Endodermal cell (in vitro differentiated cells): ENCODE measurements around the gene DNAH6. TPM values are rescaled to one million over a fixed set of nuclear protein-coding genes. Genes with fewer than 3 reads are reported as not detected.

Experiments used
- DNase-seq: peaks from one replicate; pipeline ENCODE4 v3.0.0-alpha.2; 2017
- H3K27ac ChIP-seq: 2 replicates; pipeline ENCODE4 v1.5.1; 2013; ENCODE audit warnings: mild to moderate bottlenecking, low read depth, low read length, moderate library complexity
- H3K27me3 ChIP-seq: 2 replicates; pipeline ENCODE4 v1.6.1; 2013; ENCODE audit warnings: mild to moderate bottlenecking, low read length, moderate library complexity; ENCODE audit not compliant: insufficient read depth, control insufficient read depth, poor library complexity, severe bottlenecking
- H3K36me3 ChIP-seq: 2 replicates; pipeline ENCODE4 v1.7.0; 2013; ENCODE audit warnings: mild to moderate bottlenecking, low read length, moderate library complexity; ENCODE audit not compliant: control insufficient read depth, insufficient read depth
- H3K4me1 ChIP-seq: one replicate; pipeline ENCODE4 v1.7.0; 2013; ENCODE audit warnings: low read length; ENCODE audit not compliant: control insufficient read depth, insufficient read depth
- H3K4me3 ChIP-seq: 2 replicates; pipeline ENCODE4 v1.5.1; 2013; ENCODE audit warnings: mild to moderate bottlenecking, low read length, moderate library complexity
- H3K9ac ChIP-seq: 2 replicates; pipeline ENCODE4 v1.6.1; 2013; ENCODE audit warnings: mild to moderate bottlenecking, low read length, moderate library complexity; ENCODE audit not compliant: poor library complexity, severe bottlenecking; ENCODE audit errors: extremely low read depth
- H3K9me3 ChIP-seq: 2 replicates; pipeline ENCODE4 v1.6.1; 2013; ENCODE audit warnings: mild to moderate bottlenecking, low read length, moderate library complexity; ENCODE audit not compliant: control insufficient read depth
- H3K27ac Mint-ChIP-seq: 2 replicates; pipeline ENCODE4 v1.8.0; 2020; ENCODE audit warnings: mixed read lengths
- H3K27me3 Mint-ChIP-seq: 2 replicates; pipeline ENCODE4 v1.8.0; 2021; ENCODE audit warnings: mild to moderate bottlenecking, mixed read lengths; ENCODE audit not compliant: insufficient read depth
- H3K36me3 Mint-ChIP-seq: 2 replicates; pipeline ENCODE4 v1.8.0; 2020; ENCODE audit warnings: low read depth, mixed read lengths
- H3K4me1 Mint-ChIP-seq: 2 replicates; pipeline ENCODE4 v1.8.0; 2020; ENCODE audit warnings: mixed read lengths
- H3K4me3 Mint-ChIP-seq: 2 replicates; pipeline ENCODE4 v1.8.0; 2020; ENCODE audit warnings: mild to moderate bottlenecking, moderate library complexity, mixed read lengths
- H3K9me3 Mint-ChIP-seq: 2 replicates; pipeline ENCODE4 v1.8.0; 2020; ENCODE audit warnings: mild to moderate bottlenecking, mixed read lengths
- WGBS, 2 experiments: methylation state at CpG; one replicate each; pipeline versions ENCODE4 v1.1.5 to v1.1.7; 2013; ENCODE audit warnings: missing lambda C conversion rate in 2 of 2, mixed read lengths in 1 of 2; ENCODE audit not compliant: insufficient coverage in 1 of 2, insufficient read length in 1 of 2; 5-methylcytosine and 5-hydroxymethylcytosine counted together
- total RNA-seq, 2 donors: library from RNA; stranded (reverse); fragmentation: NEBNext Ultra II Directional in 1 of 2; extraction: Animal tissue kit (Norgen Biotek cat#: 25700) in 1 of 2; gene quantifications; 2 replicates in 1 of 2; 3 replicates in 1 of 2; pipeline ENCODE4 v1.2.1, GENCODE V29; 2021
- TF ChIP-seq, protein P1 (sequence below): fragments of 200-600 bp; sonication (generic); conservative IDR thresholded peaks from 2 replicates; pipeline ENCODE4 v1.5.0; 2021; ENCODE audit warnings: antibody characterized with exemption, mild to moderate bottlenecking

The DNAH6 gene
- total RNA-seq, 2 donors from 2014 or later: 1.6 to 2.0 TPM

- H3K4me1 Mint-ChIP-seq: peaks cover 2% of the 10 kb centered on the region
- TF ChIP-seq, protein P1, sequence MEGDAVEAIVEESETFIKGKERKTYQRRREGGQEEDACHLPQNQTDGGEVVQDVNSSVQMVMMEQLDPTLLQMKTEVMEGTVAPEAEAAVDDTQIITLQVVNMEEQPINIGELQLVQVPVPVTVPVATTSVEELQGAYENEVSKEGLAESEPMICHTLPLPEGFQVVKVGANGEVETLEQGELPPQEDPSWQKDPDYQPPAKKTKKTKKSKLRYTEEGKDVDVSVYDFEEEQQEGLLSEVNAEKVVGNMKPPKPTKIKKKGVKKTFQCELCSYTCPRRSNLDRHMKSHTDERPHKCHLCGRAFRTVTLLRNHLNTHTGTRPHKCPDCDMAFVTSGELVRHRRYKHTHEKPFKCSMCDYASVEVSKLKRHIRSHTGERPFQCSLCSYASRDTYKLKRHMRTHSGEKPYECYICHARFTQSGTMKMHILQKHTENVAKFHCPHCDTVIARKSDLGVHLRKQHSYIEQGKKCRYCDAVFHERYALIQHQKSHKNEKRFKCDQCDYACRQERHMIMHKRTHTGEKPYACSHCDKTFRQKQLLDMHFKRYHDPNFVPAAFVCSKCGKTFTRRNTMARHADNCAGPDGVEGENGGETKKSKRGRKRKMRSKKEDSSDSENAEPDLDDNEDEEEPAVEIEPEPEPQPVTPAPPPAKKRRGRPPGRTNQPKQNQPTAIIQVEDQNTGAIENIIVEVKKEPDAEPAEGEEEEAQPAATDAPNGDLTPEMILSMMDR: no peak
- no peak overlapping the region for H3K4me3 Mint-ChIP-seq
- H3K27ac Mint-ChIP-seq: no peak overlapping the region
- no peak for DNase-seq
- no peaks in the 10 kb centered on the region for H3K9me3 Mint-ChIP-seq
- H3K9ac ChIP-seq: no peak overlapping the region
- peaks cover 12% of the 10 kb centered on the region for H3K27me3 Mint-ChIP-seq
- no peak overlapping the region for H3K27ac ChIP-seq
- no peaks in the 10 kb centered on the region for H3K9me3 ChIP-seq
- no peaks in the 10 kb centered on the region for H3K36me3 ChIP-seq
- H3K4me3 ChIP-seq: no peak overlapping the region
- no peaks in the 10 kb centered on the region for H3K27me3 ChIP-seq
- 92% methylated on average over 1 of the region's 2 CpGs; no CpG with 5 or more reads in 1 of the 2 experiments for WGBS, 2 experiments
- H3K36me3 Mint-ChIP-seq: no peaks in the 10 kb centered on the region
- no peaks in the 10 kb centered on the region for H3K4me1 ChIP-seq
These were observed 112.2 kb downstream of the DNAH6 start for GRCh38 chr2:84628486-84628885.

DNA sequence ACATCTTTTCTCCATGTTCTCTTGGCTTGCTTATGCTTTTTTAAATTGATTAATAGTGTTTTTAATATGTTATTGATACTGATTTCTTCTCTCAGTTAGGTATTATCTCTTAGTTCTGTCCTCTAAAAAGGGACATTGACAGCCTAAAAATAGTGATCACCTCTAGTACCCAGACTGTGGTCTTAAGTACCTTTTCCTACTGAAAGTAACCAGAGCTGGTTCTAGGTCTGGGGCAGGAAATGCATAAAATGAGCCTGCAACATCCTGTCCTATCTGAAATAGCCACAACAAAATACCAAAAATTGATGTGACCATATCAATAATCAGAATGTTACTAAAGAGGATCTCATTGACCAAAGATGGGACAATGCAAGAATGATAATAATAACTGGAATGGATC lies 113.3 kb downstream of the DNAH6 start:
- no peak for DNase-seq
- H3K4me1 ChIP-seq: no peaks in the 10 kb centered on the region
- Mint-ChIP-seq H3K27ac (no peak overlapping the region), H3K4me1 (peaks cover 2% of the 10 kb centered on the region), H3K36me3 (no peaks in the 10 kb centered on the region), H3K9me3 (no peaks in the 10 kb centered on the region), H3K27me3 (peaks cover 16% of the 10 kb centered on the region), H3K4me3 (no peak overlapping the region)
- no peak overlapping the region for H3K9ac ChIP-seq
- no peak overlapping the region for H3K27ac ChIP-seq
- H3K36me3 ChIP-seq: no peaks in the 10 kb centered on the region
- no peak overlapping the region for H3K4me3 ChIP-seq
- H3K9me3 ChIP-seq: no peaks in the 10 kb centered on the region
- TF ChIP-seq, protein P1: no peak
- no peaks in the 10 kb centered on the region for H3K27me3 ChIP-seq

GRCh38 chr2:84631047-84631446 lies 114.7 kb downstream of the DNAH6 start:
- H3K4me3 Mint-ChIP-seq: no peak overlapping the region
- Histone ChIP-seq H3K9me3 (no peaks in the 10 kb centered on the region), H3K36me3 (no peaks in the 10 kb centered on the region), H3K27ac (no peak overlapping the region), H3K4me1 (no peaks in the 10 kb centered on the region), H3K9ac (no peak overlapping the region), H3K4me3 (no peak overlapping the region), H3K27me3 (no peaks in the 10 kb centered on the region)
- H3K4me1 Mint-ChIP-seq: peaks cover 2% of the 10 kb centered on the region
- TF ChIP-seq, protein P1: peak; percentile 88
- no peaks in the 10 kb centered on the region for H3K9me3 Mint-ChIP-seq
- peaks cover 23% of the 10 kb centered on the region for H3K27me3 Mint-ChIP-seq
- H3K27ac Mint-ChIP-seq: no peak overlapping the region
- H3K36me3 Mint-ChIP-seq: no peaks in the 10 kb centered on the region
- DNase-seq: no peak
- WGBS, 2 experiments: 71% methylated on average over 4 to 6 of the region's 6 CpGs
